Transverse colon (tissue), 4 donors: Measurements from ENCODE around the gene COL1A1. TPM values are rescaled to one million over a fixed set of nuclear protein-coding genes. Genes with fewer than 3 reads are reported as not detected.

ENCODE experiments used
- DNase-seq: peaks from one replicate; pipeline ENCODE4 v3.0.0-alpha.2; 2019
- H3K27ac ChIP-seq, 4 donors: fragments of 200-600 bp; sonication (generic); 2 replicates each; pipeline ENCODE4 v1.5.1; 2016 to 2018; ENCODE audit warnings: inconsistent platforms in 4 of 4
- H3K27me3 ChIP-seq: fragments of 200-600 bp; sonication (generic); 2 replicates; pipeline ENCODE4 v1.5.1; 2017; ENCODE audit warnings: inconsistent platforms
- H3K36me3 ChIP-seq, 4 donors: fragments of 200-600 bp; sonication (generic); 2 replicates each; pipeline ENCODE4 v1.5.1; 2017 to 2019; ENCODE audit warnings: inconsistent platforms in 4 of 4
- H3K4me1 ChIP-seq, 4 donors: fragments of 200-600 bp; sonication (generic); 2 replicates each; pipeline ENCODE4 v1.5.1; 2017 to 2020; ENCODE audit warnings: inconsistent platforms in 4 of 4
- H3K4me3 ChIP-seq, 4 donors: fragments of 200-600 bp; sonication (generic); 1 replicate in 1 of 4; 2 replicates in 3 of 4; pipeline versions ENCODE4 v1.5.1 to v1.6.1; 2017 to 2019; ENCODE audit warnings: inconsistent platforms in 4 of 4
- H3K9me3 ChIP-seq, 2 donors: fragments of 200-600 bp; sonication (generic); 2 replicates each; pipeline ENCODE4 v1.5.1; 2017 to 2019; ENCODE audit warnings: inconsistent platforms in 2 of 2
- EP300 ChIP-seq: sonication (generic); formaldehyde crosslinking; IDR thresholded peaks from one replicate; pipeline ENCODE4 v1.6.1; 2017; ENCODE audit warnings: antibody characterized with exemption, low read depth
- POLR2A ChIP-seq: fragments of 450-650 bp; IDR thresholded peaks from one replicate; pipeline ENCODE4 v1.6.1; 2016; ENCODE audit warnings: antibody characterized with exemption, mild to moderate bottlenecking, moderate library complexity
- POLR2AphosphoS5 ChIP-seq, 3 donors: sonication (generic); formaldehyde crosslinking; IDR thresholded peaks; one replicate each; pipeline ENCODE4 v1.6.1; 2016; ENCODE audit warnings: antibody characterized with exemption in 3 of 3
- WGBS, 2 donors: methylation state at CpG; one replicate each; pipeline ENCODE4 v1.1.5; 2018; ENCODE audit warnings: low coverage in 1 of 2; 5-methylcytosine and 5-hydroxymethylcytosine counted together
- in situ Hi-C, 4 donors: fragments of 200-750 bp; cut with MboI; loops; one replicate each; pipeline versions ENCODE4 v1.15.0 to v1.15.1; 2017; ENCODE audit warnings: low sequenced_read_pairs in 3 of 4, low pct_ligation_motif_present in 1 of 4, low pct_unique_long_range_greater_than_20kb in 1 of 4
- intact Hi-C: fragments of 100-400 bp; cut with DNase I; formaldehyde crosslinking; loops from one replicate; pipeline ENCODE4 v1.15.1; 2023; ENCODE audit warnings: low total_unique reads
- total RNA-seq, 4 donors: library from RNA; depleted of rRNA; stranded (reverse); fragments of >200 nt; gene quantifications; one replicate each; pipeline ENCODE4 v1.1.0, GENCODE V29; 2016
- TF ChIP-seq, protein P1 (sequence below), 5 experiments: fragments of 200-600 bp in 3 of 5; fragments of 450-650 bp in 2 of 5; sonication (generic) in 3 of 5; IDR thresholded peaks; 1 replicate in 2 of 5; 2 replicates in 3 of 5; pipeline ENCODE4 v1.5.1; 2016 to 2017; ENCODE audit warnings: antibody characterized with exemption in 5 of 5, inconsistent platforms in 3 of 5, mild to moderate bottlenecking in 2 of 5, moderate library complexity in 1 of 5

Gene COL1A1
- total RNA-seq, 4 donors from 2014 or later, result 13.0 to 210 (median 79.8) TPM

GRCh38 chr17:50161023-50161910, 40.2 kb downstream of the COL1A1 start:
- no peaks in the 10 kb centered on the region for H3K36me3 ChIP-seq
- H3K4me1 ChIP-seq, result peaks cover 0 to 17% (median 11%) of the 10 kb centered on the region in 4 donors
- TF ChIP-seq EP300 (no peak), POLR2AphosphoS5 (IDR thresholded peaks at IDR 0.05) (peak; percentile 51 to 70 (median 65)), POLR2A (no peak)
- TF ChIP-seq, protein P1, sequence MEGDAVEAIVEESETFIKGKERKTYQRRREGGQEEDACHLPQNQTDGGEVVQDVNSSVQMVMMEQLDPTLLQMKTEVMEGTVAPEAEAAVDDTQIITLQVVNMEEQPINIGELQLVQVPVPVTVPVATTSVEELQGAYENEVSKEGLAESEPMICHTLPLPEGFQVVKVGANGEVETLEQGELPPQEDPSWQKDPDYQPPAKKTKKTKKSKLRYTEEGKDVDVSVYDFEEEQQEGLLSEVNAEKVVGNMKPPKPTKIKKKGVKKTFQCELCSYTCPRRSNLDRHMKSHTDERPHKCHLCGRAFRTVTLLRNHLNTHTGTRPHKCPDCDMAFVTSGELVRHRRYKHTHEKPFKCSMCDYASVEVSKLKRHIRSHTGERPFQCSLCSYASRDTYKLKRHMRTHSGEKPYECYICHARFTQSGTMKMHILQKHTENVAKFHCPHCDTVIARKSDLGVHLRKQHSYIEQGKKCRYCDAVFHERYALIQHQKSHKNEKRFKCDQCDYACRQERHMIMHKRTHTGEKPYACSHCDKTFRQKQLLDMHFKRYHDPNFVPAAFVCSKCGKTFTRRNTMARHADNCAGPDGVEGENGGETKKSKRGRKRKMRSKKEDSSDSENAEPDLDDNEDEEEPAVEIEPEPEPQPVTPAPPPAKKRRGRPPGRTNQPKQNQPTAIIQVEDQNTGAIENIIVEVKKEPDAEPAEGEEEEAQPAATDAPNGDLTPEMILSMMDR (IDR thresholded peaks at IDR 0.05), result peak; percentile 83 to 97 (median 93)
- intact Hi-C loops (no loop called here), in situ Hi-C loops (no loop called here)
- peak overlapping the region; percentile 26 to 79 (median 67) for H3K27ac ChIP-seq
- H3K9me3 ChIP-seq, result no peaks in the 10 kb centered on the region
- peak; percentile 94 for DNase-seq
- no peaks in the 10 kb centered on the region for H3K27me3 ChIP-seq
- peak overlapping the region; percentile 10 to 51 (median 37) for H3K4me3 ChIP-seq
- 0% methylated on average over 1 to 49 of the region's 53 CpGs for WGBS, 2 donors

GRCh38 chr17:50157891-50158290, 43.5 kb downstream of the COL1A1 start:
- WGBS, 2 donors, result 52 to 64% methylated on average over 3 to 4 of the region's 4 CpGs
- in situ Hi-C loops, result no loop called here

DNA sequence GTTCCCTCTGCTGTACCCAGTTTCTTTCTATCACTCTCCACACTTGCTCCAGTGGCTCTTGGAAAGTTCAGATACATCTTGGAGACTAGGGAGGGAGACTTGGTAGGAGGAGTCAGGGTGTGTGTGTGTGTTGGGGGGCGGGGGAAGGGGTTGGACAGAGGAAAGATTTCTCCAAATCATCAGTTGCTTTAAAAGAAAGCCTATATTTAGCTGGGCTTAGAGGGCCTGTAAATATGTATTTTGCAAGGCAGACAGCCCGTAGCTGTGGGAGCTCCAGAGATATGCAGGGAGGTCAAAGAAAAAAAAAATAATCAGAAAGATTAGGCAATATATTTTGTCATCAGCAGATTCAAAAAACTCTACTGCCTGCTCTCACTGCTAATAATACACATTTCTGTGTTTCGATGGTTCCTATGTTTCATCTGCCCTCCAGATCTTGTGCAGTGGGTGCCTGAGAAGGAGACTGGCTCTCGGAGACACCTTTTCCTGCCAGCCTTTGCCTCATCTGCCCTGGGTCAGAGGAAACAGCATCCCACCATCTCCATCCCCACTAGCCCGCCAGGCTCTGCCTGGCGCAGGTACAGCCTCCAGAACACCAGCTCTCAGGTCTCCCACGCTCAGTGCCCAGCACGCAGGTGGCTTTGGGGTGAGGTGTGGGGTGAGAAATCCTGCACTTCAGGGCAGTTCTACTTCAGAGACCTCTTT, 46.2 kb downstream of the COL1A1 start:
- no peaks in the 10 kb centered on the region for H3K9me3 ChIP-seq
- in situ Hi-C loops, result no loop called here
- DNase-seq, result no peak
- H3K4me1 ChIP-seq, result peaks cover 6 to 30% (median 20%) of the 10 kb centered on the region in 4 donors
- no peak for TF ChIP-seq EP300
- no peak for TF ChIP-seq POLR2AphosphoS5 (IDR thresholded peaks at IDR 0.05)
- TF ChIP-seq, protein P1 (IDR thresholded peaks at IDR 0.05), result no peak
- TF ChIP-seq POLR2A, result no peak
- H3K27me3 ChIP-seq, result no peaks in the 10 kb centered on the region
- no peaks in the 10 kb centered on the region for H3K36me3 ChIP-seq
- no peak overlapping the region for H3K4me3 ChIP-seq
- H3K27ac ChIP-seq, result peak overlapping the region; percentile 63 to 98 (median 81)
- 64 to 67% methylated on average over 1 to 8 of the region's 8 CpGs for WGBS, 2 donors
- intact Hi-C loops, result no loop called here

More at GRCh38 chr17:50157891-50158290, 43.5 kb downstream of the COL1A1 start:
- Histone ChIP-seq H3K36me3 (no peaks in the 10 kb centered on the region), H3K27ac (no peak overlapping the region), H3K4me3 (no peak overlapping the region), H3K9me3 (no peaks in the 10 kb centered on the region), H3K4me1 (peaks cover 0 to 27% (median 15%) of the 10 kb centered on the region in 4 donors), H3K27me3 (no peaks in the 10 kb centered on the region)
- intact Hi-C loops, result no loop called here
- no peak for DNase-seq
- TF ChIP-seq POLR2AphosphoS5 (IDR thresholded peaks at IDR 0.05) (no peak), POLR2A (no peak), EP300 (no peak)
- TF ChIP-seq, protein P1 (IDR thresholded peaks at IDR 0.05), result no peak

DNA sequence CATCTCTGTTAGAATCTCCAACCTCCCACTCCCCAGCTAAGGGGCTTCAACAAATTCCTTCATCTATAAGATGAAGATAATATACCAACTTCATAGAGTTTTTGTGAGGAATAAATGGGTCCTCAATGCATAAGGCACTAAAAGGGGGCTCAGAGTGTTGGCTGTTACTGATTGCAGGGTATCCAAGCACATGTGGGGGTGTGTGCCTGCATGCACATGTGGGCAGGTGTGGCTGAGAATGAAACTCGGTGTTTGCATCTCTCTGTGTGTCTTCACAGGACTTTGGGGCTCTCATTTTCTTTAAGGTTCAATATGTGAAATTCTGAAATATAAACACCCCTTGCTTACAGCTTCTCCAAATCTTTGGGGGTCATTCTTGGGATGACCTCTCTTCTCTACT, 46.8 kb downstream of the COL1A1 start:
- Histone ChIP-seq H3K27ac (peak overlapping the region; percentile 63 to 98 (median 81)), H3K36me3 (no peaks in the 10 kb centered on the region), H3K27me3 (no peaks in the 10 kb centered on the region), H3K9me3 (no peaks in the 10 kb centered on the region), H3K4me1 (peaks cover 6 to 31% (median 21%) of the 10 kb centered on the region in 4 donors), H3K4me3 (no peak overlapping the region)
- TF ChIP-seq POLR2AphosphoS5 (IDR thresholded peaks at IDR 0.05), result no peak
- TF ChIP-seq EP300, result no peak
- TF ChIP-seq, protein P1 (IDR thresholded peaks at IDR 0.05), result no peak
- no peak for TF ChIP-seq POLR2A
- intact Hi-C loops (no loop called here), in situ Hi-C loops (no loop called here)
- 25% methylated on average over 1 of the region's 1 CpG; no CpG with 5 or more reads in 1 of the 2 donors for WGBS, 2 donors
- peak; percentile 43 for DNase-seq
